Uterus (tissue), 4 donors: Measurements from ENCODE around the gene PPM1H. TPM values are rescaled to one million over a fixed set of nuclear protein-coding genes. Genes with fewer than 3 reads are reported as not detected.

ENCODE experiments used
- DNase-seq, 2 donors: peaks; one replicate each; pipeline ENCODE4 v3.0.0-alpha.2; 2019 to 2020
- H3K27ac ChIP-seq, 2 donors: fragments of 200-600 bp; sonication (generic); 1 replicate in 1 of 2; 2 replicates in 1 of 2; pipeline ENCODE4 v1.5.1; 2016 to 2018
- H3K27me3 ChIP-seq, 2 donors: fragments of 200-600 bp; sonication (generic); one replicate each; pipeline ENCODE4 v1.5.1; 2018 to 2019; ENCODE audit warnings: control low read depth in 1 of 2
- H3K36me3 ChIP-seq, 2 donors: fragments of 200-600 bp; sonication (generic); one replicate each; pipeline ENCODE4 v1.5.1; 2019; ENCODE audit warnings: control low read depth in 1 of 2
- H3K4me1 ChIP-seq, 2 donors: fragments of 200-600 bp; sonication (generic); one replicate each; pipeline ENCODE4 v1.5.1; 2018 to 2019; ENCODE audit warnings: control low read depth in 1 of 2
- H3K4me3 ChIP-seq, 2 donors: fragments of 200-600 bp; sonication (generic); 1 replicate in 1 of 2; 2 replicates in 1 of 2; pipeline ENCODE4 v1.5.1; 2018 to 2019; ENCODE audit warnings: mild to moderate bottlenecking in 1 of 2
- H3K9me3 ChIP-seq, 2 donors: fragments of 200-600 bp; sonication (generic); one replicate each; pipeline ENCODE4 v1.5.1; 2019; ENCODE audit warnings: control low read depth in 1 of 2
- POLR2A ChIP-seq, 2 donors: fragments of 450-650 bp; IDR thresholded peaks; one replicate each; pipeline ENCODE4 v1.6.1; 2016; ENCODE audit warnings: antibody characterized with exemption in 2 of 2, mild to moderate bottlenecking in 1 of 2, moderate library complexity in 1 of 2
- intact Hi-C: fragments of 100-400 bp; cut with DNase I; formaldehyde crosslinking; loops from one replicate; pipeline ENCODE4 v1.15.1; 2023; ENCODE audit warnings: low total_unique reads
- total RNA-seq, 4 donors: library from RNA; depleted of rRNA in 3 of 4; stranded (reverse); fragments of >200 nt in 3 of 4; gene quantifications; one replicate each; pipeline versions ENCODE4 v1.1.0 to v1.2.4, GENCODE V29; 2014 to 2023
- TF ChIP-seq, protein P1 (sequence below), 4 experiments: fragments of 200-600 bp in 2 of 4; fragments of 450-650 bp in 2 of 4; sonication (generic) in 2 of 4; IDR thresholded peaks; one replicate each; pipeline ENCODE4 v1.5.1; 2016 to 2019; ENCODE audit warnings: antibody characterized with exemption in 4 of 4, mild to moderate bottlenecking in 2 of 4, moderate library complexity in 1 of 4
- donor health status: DM: yes; HTN: yes; CAD: no.

The PPM1H gene
- total RNA-seq, 4 donors from 2014 or later = 2.0 to 24.1 (median 6.6) TPM

DNA sequence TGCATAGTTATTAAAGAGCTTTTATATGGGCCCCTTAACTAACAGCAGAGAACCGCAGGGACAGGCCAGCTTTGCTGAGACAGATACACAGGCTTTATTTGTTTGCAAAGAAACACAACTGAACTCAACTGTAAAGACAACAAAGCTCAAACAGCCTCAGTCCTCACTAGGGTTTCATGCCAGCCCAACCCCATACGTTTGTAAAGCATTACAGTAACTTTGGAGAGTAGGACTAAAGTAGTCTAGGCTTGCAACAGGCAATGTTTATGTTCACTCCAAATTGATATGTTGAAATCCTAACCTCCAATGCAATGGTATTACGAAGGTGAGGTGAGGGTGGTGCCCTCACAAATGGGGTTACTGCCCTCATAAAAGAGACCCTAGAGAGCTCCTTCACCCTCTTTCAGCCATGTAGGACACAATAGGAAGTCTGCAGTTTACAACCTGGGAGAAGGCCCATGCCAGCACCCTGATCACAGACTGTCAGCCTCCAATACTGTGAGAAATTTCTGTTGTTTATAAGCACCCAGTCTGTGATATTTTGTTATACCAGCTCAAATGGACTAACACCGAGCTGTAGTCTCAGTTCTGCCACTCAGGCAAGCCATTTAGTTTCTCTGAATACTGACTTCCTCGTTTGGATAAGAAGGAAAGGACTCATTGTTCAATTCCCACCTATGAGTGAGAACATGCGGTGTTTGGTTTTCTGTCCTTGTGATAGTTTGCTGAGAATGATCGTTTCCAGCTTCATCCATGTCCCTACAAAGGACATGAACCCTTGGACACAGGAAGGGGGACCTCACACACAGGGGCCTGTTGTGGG is 35.2 kb downstream of the PPM1H start:
- Histone ChIP-seq H3K27ac (no peak overlapping the region), H3K36me3 (no peaks in the 10 kb centered on the region), H3K4me3 (no peak overlapping the region), H3K9me3 (no peaks in the 10 kb centered on the region), H3K4me1 (no peaks in the 10 kb centered on the region), H3K27me3 (no peaks in the 10 kb centered on the region)
- intact Hi-C loops = no loop called here
- TF ChIP-seq, protein P1, sequence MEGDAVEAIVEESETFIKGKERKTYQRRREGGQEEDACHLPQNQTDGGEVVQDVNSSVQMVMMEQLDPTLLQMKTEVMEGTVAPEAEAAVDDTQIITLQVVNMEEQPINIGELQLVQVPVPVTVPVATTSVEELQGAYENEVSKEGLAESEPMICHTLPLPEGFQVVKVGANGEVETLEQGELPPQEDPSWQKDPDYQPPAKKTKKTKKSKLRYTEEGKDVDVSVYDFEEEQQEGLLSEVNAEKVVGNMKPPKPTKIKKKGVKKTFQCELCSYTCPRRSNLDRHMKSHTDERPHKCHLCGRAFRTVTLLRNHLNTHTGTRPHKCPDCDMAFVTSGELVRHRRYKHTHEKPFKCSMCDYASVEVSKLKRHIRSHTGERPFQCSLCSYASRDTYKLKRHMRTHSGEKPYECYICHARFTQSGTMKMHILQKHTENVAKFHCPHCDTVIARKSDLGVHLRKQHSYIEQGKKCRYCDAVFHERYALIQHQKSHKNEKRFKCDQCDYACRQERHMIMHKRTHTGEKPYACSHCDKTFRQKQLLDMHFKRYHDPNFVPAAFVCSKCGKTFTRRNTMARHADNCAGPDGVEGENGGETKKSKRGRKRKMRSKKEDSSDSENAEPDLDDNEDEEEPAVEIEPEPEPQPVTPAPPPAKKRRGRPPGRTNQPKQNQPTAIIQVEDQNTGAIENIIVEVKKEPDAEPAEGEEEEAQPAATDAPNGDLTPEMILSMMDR (IDR thresholded peaks at IDR 0.05) = no peak
- no peak for TF ChIP-seq POLR2A (IDR thresholded peaks at IDR 0.05)
- DNase-seq = no peak

- DNase-seq = no peak
- Histone ChIP-seq H3K36me3 (no peaks in the 10 kb centered on the region), H3K27ac (no peak overlapping the region), H3K27me3 (no peaks in the 10 kb centered on the region), H3K4me1 (no peaks in the 10 kb centered on the region), H3K4me3 (no peak overlapping the region), H3K9me3 (no peaks in the 10 kb centered on the region)
- TF ChIP-seq, protein P1 (IDR thresholded peaks at IDR 0.05) = no peak
- no peak for TF ChIP-seq POLR2A (IDR thresholded peaks at IDR 0.05)
- intact Hi-C loops = no loop called here
Measured at GRCh38 chr12:62898526-62898925, 36.4 kb downstream of the PPM1H start.

DNA sequence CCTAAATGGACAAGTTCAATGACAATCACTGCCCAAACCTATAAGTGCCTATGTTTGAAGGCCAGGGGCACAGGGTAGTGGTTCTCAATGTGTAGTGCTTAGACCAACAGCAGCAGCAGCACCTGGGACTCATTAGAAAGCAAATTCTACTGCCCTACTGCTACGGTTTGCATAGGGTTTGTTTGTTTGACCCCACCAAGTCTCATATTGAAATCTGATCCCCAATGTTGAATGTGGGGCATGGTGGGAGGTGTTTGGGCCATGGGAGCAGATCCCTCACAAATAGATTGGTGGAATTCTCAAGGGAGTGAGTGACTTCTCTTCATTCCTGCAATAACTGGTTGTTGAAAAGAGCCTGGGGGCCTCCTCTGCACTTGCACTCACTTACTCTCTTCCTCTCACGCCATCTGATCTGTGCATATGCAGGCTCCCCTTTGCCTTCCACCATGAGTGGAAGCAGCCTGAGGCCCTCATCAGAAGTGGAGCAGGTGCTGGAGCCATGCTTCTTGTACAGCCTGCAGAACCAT is 39.5 kb downstream of the PPM1H start:
- intact Hi-C loops = no loop called here
- H3K27ac ChIP-seq = no peak overlapping the region
- H3K27me3 ChIP-seq = no peaks in the 10 kb centered on the region
- H3K36me3 ChIP-seq = no peaks in the 10 kb centered on the region
- no peaks in the 10 kb centered on the region for H3K4me1 ChIP-seq
- H3K4me3 ChIP-seq = no peak overlapping the region
- no peaks in the 10 kb centered on the region for H3K9me3 ChIP-seq
- DNase-seq = no peak
- TF ChIP-seq, protein P1 (IDR thresholded peaks at IDR 0.05) = no peak
- TF ChIP-seq POLR2A (IDR thresholded peaks at IDR 0.05) = no peak

DNA sequence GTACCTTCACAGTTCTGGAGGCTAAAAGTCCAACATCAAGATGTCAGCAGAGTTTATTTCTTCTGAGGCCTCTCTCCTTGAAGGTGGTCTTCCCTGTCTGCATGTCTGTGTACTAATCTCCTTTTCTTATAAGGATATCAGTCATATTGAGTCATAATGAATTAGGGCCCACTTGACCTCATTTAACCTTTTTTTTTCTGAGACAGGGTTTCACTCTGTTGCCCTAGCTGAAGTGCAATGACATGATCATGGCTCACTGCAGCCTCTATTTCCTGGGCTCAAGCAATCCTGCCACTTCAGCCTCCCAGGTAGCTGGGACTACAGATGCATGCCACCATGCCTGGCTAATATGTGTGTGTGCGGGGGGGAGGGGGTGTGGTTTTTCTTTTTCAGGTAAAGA is 41.7 kb downstream of the PPM1H start:
- DNase-seq = no peak
- H3K36me3 ChIP-seq = no peaks in the 10 kb centered on the region
- no peak overlapping the region for H3K27ac ChIP-seq
- H3K27me3 ChIP-seq = no peaks in the 10 kb centered on the region
- H3K9me3 ChIP-seq = no peaks in the 10 kb centered on the region
- H3K4me1 ChIP-seq = no peaks in the 10 kb centered on the region
- no peak for TF ChIP-seq POLR2A (IDR thresholded peaks at IDR 0.05)
- TF ChIP-seq, protein P1 (IDR thresholded peaks at IDR 0.05) = no peak
- no peak overlapping the region for H3K4me3 ChIP-seq
- intact Hi-C loops = no loop called here

- no peak for TF ChIP-seq POLR2A (IDR thresholded peaks at IDR 0.05)
- TF ChIP-seq, protein P1 (IDR thresholded peaks at IDR 0.05) = no peak
- H3K36me3 ChIP-seq = no peaks in the 10 kb centered on the region
- H3K9me3 ChIP-seq = no peaks in the 10 kb centered on the region
- no peaks in the 10 kb centered on the region for H3K27me3 ChIP-seq
- no peak for DNase-seq
- H3K4me1 ChIP-seq = no peaks in the 10 kb centered on the region
- intact Hi-C loops = no loop called here
- no peak overlapping the region for H3K4me3 ChIP-seq
- no peak overlapping the region for H3K27ac ChIP-seq
Measured at GRCh38 chr12:62891805-62892549, 43.0 kb downstream of the PPM1H start.
